ENCODE measurements around the gene GRIA4.

GRIA4 gene

DNA sequence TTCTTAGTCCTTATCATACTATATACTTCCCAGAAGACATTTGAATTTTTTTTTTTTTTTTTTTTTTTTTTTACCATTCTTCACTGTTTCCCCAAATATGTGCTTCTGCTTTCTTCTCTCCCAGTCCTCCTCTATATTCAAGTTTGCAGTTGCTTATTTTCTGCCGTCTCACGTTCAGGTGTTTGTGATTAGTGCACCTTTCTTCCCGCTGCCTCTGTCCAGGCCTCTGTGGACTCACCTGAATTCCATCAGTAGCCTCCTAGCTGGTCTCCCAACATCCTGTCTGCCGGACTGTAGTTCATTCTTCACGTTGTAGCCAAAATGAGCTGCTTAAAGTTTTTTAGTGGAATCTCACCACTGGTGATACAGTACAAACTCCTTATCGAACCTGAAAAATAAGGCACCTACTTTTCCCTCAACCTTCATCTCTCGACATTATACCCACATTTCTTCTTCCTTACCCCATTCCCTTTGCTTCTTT, 413.0 kb downstream of the GRIA4 start:
- Histone ChIP-seq H3K36me3 (ENCODE audit: control insufficient read depth in 2 of 2, insufficient read depth in 1 of 2, low read length in 2 of 2) (peaks cover 0 to 8% of the 10 kb centered on the region in 2 experiments; a peak in 1 of 3 replicates), H3K4me3 (ENCODE audit: low read depth, low read length) (peak overlapping the region; percentile 63), H3K4me1 (ENCODE audit: control insufficient read depth, insufficient read depth, low read length) (0 out of 2 replicates have a peak, but pooled peaks cover 3% of the 10 kb centered on the region), H3K9me3 (ENCODE audit: control insufficient read depth, insufficient read depth, low read depth, low read length) (no peaks in the 10 kb centered on the region), H3K27ac (ENCODE audit: extremely low read depth, low read depth, low read length) (no peak overlapping the region)
- CTCF ChIA-PET, result interaction anchor here (0.6 kb wide), 1 partner anchor 26 kb away, joined by 3 read pairs; no protein-coding TSS in a partner anchor
- TF ChIP-seq, protein P1, sequence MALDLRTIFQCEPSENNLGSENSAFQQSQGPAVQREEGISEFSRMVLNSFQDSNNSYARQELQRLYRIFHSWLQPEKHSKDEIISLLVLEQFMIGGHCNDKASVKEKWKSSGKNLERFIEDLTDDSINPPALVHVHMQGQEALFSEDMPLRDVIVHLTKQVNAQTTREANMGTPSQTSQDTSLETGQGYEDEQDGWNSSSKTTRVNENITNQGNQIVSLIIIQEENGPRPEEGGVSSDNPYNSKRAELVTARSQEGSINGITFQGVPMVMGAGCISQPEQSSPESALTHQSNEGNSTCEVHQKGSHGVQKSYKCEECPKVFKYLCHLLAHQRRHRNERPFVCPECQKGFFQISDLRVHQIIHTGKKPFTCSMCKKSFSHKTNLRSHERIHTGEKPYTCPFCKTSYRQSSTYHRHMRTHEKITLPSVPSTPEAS (tag by site-specific recombination; IDR thresholded peaks at IDR 0.05), result no peak
- TF ChIP-seq ZBTB10 (tag by site-specific recombination; IDR thresholded peaks at IDR 0.05) (no peak), ZNF362 (tag by site-specific recombination; IDR thresholded peaks at IDR 0.05) (0 out of 2 replicates have a peak, but pooled peaks have one; percentile 95), ZNF121 (tag by site-specific recombination; IDR thresholded peaks at IDR 0.05) (no peak), GLIS2 (tag by site-specific recombination; IDR thresholded peaks at IDR 0.05) (no peak)
- TF ChIP-seq, protein P2, sequence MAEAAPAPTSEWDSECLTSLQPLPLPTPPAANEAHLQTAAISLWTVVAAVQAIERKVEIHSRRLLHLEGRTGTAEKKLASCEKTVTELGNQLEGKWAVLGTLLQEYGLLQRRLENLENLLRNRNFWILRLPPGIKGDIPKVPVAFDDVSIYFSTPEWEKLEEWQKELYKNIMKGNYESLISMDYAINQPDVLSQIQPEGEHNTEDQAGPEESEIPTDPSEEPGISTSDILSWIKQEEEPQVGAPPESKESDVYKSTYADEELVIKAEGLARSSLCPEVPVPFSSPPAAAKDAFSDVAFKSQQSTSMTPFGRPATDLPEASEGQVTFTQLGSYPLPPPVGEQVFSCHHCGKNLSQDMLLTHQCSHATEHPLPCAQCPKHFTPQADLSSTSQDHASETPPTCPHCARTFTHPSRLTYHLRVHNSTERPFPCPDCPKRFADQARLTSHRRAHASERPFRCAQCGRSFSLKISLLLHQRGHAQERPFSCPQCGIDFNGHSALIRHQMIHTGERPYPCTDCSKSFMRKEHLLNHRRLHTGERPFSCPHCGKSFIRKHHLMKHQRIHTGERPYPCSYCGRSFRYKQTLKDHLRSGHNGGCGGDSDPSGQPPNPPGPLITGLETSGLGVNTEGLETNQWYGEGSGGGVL (tag by site-specific recombination; IDR thresholded peaks at IDR 0.05), result no peak
- POLR2A ChIA-PET, result interaction anchor here (0.7 to 0.8 kb wide), 2 partner anchors 8 to 24 kb away, joined by 3 to 18 read pairs; no protein-coding TSS in a partner anchor

DNA sequence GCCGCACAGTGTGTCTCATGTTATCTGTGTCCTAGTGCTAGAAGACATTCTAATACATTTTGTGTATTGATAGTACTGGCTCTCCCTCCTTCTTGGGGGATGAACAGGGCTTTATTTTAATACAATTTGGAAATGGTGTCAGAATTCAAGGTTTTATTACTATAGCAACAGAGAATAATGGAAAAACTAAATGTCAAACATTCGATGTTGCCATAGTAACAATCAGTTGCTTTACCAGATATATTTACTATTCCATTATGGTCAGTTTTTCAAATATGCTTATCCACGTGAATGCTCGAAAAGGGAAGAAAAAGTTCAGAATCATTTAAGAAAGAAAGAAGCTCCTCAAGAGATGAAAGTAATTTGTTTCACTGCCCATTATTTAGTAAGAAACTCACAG, 420.7 kb downstream of the GRIA4 start:
- H3K9me3 ChIP-seq (ENCODE audit: control insufficient read depth, insufficient read depth, low read depth, low read length), result no peaks in the 10 kb centered on the region
- no peak overlapping the region for H3K4me3 ChIP-seq (ENCODE audit: low read depth, low read length)
- no peak overlapping the region for H3K27ac ChIP-seq (ENCODE audit: extremely low read depth, low read depth, low read length)
- POLR2A ChIA-PET, result interaction anchor here (0.6 kb wide), 1 partner anchor 8 kb away, joined by 18 read pairs; no protein-coding TSS in a partner anchor
- TF ChIP-seq ZNF341 (tag by site-specific recombination; IDR thresholded peaks at IDR 0.05; ENCODE audit: low read depth), result no peak
- no peak for TF ChIP-seq ZNF140 (tag by site-specific recombination; IDR thresholded peaks at IDR 0.05)
- TF ChIP-seq, protein P3, sequence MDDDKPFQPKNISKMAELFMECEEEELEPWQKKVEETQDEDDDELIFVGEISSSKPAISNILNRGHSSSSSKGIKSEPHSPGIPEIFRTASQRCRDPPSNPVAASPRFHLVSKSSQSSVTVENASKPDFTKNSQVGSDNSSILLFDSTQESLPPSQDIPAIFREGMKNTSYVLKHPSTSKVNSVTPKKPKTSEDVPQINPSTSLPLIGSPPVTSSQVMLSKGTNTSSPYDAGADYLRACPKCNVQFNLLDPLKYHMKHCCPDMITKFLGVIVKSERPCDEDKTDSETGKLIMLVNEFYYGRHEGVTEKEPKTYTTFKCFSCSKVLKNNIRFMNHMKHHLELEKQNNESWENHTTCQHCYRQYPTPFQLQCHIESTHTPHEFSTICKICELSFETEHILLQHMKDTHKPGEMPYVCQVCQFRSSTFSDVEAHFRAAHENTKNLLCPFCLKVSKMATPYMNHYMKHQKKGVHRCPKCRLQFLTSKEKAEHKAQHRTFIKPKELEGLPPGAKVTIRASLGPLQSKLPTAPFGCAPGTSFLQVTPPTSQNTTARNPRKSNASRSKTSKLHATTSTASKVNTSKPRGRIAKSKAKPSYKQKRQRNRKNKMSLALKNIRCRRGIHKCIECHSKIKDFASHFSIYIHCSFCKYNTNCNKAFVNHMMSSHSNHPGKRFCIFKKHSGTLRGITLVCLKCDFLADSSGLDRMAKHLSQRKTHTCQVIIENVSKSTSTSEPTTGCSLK (tag by site-specific recombination; IDR thresholded peaks at IDR 0.05), result no peak
- TF ChIP-seq GLIS2 (tag by site-specific recombination; IDR thresholded peaks at IDR 0.05), result no peak
- TF ChIP-seq, protein P4, sequence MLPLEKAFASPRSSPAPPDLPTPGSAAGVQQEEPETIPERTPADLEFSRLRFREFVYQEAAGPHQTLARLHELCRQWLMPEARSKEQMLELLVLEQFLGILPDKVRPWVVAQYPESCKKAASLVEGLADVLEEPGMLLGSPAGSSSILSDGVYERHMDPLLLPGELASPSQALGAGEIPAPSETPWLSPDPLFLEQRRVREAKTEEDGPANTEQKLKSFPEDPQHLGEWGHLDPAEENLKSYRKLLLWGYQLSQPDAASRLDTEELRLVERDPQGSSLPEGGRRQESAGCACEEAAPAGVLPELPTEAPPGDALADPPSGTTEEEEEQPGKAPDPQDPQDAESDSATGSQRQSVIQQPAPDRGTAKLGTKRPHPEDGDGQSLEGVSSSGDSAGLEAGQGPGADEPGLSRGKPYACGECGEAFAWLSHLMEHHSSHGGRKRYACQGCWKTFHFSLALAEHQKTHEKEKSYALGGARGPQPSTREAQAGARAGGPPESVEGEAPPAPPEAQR (tag by site-specific recombination; IDR thresholded peaks at IDR 0.05), result no peak
- no peak for TF ChIP-seq ZFHX2 (tag by site-specific recombination; conservative IDR thresholded peaks at IDR 0.05)
- no peak for TF ChIP-seq GLI2 (tag by site-specific recombination; IDR thresholded peaks at IDR 0.05; ENCODE audit: borderline replicate concordance, low read depth)
- TF ChIP-seq ZNF580 (tag by site-specific recombination; IDR thresholded peaks at IDR 0.05), result no peak
- TF ChIP-seq, protein P5, sequence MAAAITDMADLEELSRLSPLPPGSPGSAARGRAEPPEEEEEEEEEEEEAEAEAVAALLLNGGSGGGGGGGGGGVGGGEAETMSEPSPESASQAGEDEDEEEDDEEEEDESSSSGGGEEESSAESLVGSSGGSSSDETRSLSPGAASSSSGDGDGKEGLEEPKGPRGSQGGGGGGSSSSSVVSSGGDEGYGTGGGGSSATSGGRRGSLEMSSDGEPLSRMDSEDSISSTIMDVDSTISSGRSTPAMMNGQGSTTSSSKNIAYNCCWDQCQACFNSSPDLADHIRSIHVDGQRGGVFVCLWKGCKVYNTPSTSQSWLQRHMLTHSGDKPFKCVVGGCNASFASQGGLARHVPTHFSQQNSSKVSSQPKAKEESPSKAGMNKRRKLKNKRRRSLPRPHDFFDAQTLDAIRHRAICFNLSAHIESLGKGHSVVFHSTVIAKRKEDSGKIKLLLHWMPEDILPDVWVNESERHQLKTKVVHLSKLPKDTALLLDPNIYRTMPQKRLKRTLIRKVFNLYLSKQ (tag by site-specific recombination; IDR thresholded peaks at IDR 0.05; ENCODE audit: borderline replicate concordance), result no peak
- TF ChIP-seq GLIS1 (tag by site-specific recombination; IDR thresholded peaks at IDR 0.05), result no peak
- no peak for TF ChIP-seq ZNF121 (tag by site-specific recombination; IDR thresholded peaks at IDR 0.05)
- TF ChIP-seq TCF7L2 (IDR thresholded peaks at IDR 0.05; ENCODE audit: borderline replicate concordance, low read depth, low read length), result no peak
- H3K4me1 ChIP-seq (ENCODE audit: control insufficient read depth, insufficient read depth, low read length), result no peaks in the 10 kb centered on the region
- H3K36me3 ChIP-seq (ENCODE audit: control insufficient read depth in 2 of 2, insufficient read depth in 1 of 2, low read length in 2 of 2), result no peaks in the 10 kb centered on the region
- CTCF ChIA-PET, result interaction anchor here (0.7 to 0.8 kb wide), 2 partner anchors 124 to 1659 kb away, joined by 3 to 4 read pairs; no protein-coding TSS in a partner anchor

Measured in HEK293 (cell line).